ENCODE measurements around the gene LAMA2. TPM values are rescaled to one million over a fixed set of nuclear protein-coding genes. Genes with fewer than 3 reads are reported as not detected.

The LAMA2 gene
- total RNA-seq, 1 donor from 2014 or later, result 54.0 TPM

- Mint-ChIP-seq H3K4me1 (ENCODE audit: unreplicated experiment) (no peaks in the 10 kb centered on the region), H3K27ac (no peak overlapping the region), H3K9me3 (no peaks in the 10 kb centered on the region), H3K4me3 (no peak overlapping the region), H3K36me3 (peaks cover 5% of the 10 kb centered on the region), H3K27me3 (no peaks in the 10 kb centered on the region)
- DNase-seq (ENCODE audit: extremely low spot score, unreplicated experiment), result no peak
- TF ChIP-seq CTCF (conservative IDR thresholded peaks at IDR 0.05), result no peak
These were observed 20.8 kb downstream of the LAMA2 start for GRCh38 chr6:128903715-128904114.

- Mint-ChIP-seq H3K27ac (no peak overlapping the region), H3K4me3 (no peak overlapping the region), H3K27me3 (no peaks in the 10 kb centered on the region), H3K4me1 (ENCODE audit: unreplicated experiment) (no peaks in the 10 kb centered on the region), H3K9me3 (no peaks in the 10 kb centered on the region), H3K36me3 (no peaks in the 10 kb centered on the region)
- TF ChIP-seq CTCF (conservative IDR thresholded peaks at IDR 0.05), result no peak
- no peak for DNase-seq (ENCODE audit: extremely low spot score, unreplicated experiment)
These were observed 31.1 kb downstream of the LAMA2 start for GRCh38 chr6:128914051-128914450.

GRCh38 chr6:128918886-128919285, 35.9 kb downstream of the LAMA2 start:
- no peak overlapping the region for H3K27ac Mint-ChIP-seq
- no peaks in the 10 kb centered on the region for H3K9me3 Mint-ChIP-seq
- DNase-seq (ENCODE audit: extremely low spot score, unreplicated experiment), result no peak
- no peak for TF ChIP-seq CTCF (conservative IDR thresholded peaks at IDR 0.05)
- H3K4me3 Mint-ChIP-seq, result no peak overlapping the region
- no peaks in the 10 kb centered on the region for H3K4me1 Mint-ChIP-seq (ENCODE audit: unreplicated experiment)
- peaks cover 5% of the 10 kb centered on the region for H3K36me3 Mint-ChIP-seq
- H3K27me3 Mint-ChIP-seq, result no peaks in the 10 kb centered on the region

GRCh38 chr6:128919412-128920180, 36.7 kb downstream of the LAMA2 start:
- DNase-seq (ENCODE audit: extremely low spot score, unreplicated experiment), result no peak
- TF ChIP-seq CTCF (conservative IDR thresholded peaks at IDR 0.05), result no peak
- H3K4me1 Mint-ChIP-seq (ENCODE audit: unreplicated experiment), result no peaks in the 10 kb centered on the region
- H3K27ac Mint-ChIP-seq, result no peak overlapping the region
- no peaks in the 10 kb centered on the region for H3K27me3 Mint-ChIP-seq
- no peaks in the 10 kb centered on the region for H3K9me3 Mint-ChIP-seq
- peaks cover 5% of the 10 kb centered on the region for H3K36me3 Mint-ChIP-seq
- H3K4me3 Mint-ChIP-seq, result no peak overlapping the region

GRCh38 chr6:128925765-128926164, 42.8 kb downstream of the LAMA2 start:
- no peak overlapping the region for H3K4me3 Mint-ChIP-seq
- peaks cover 8% of the 10 kb centered on the region for H3K36me3 Mint-ChIP-seq
- H3K9me3 Mint-ChIP-seq, result peaks cover 4% of the 10 kb centered on the region
- no peak for TF ChIP-seq CTCF (conservative IDR thresholded peaks at IDR 0.05)
- H3K4me1 Mint-ChIP-seq (ENCODE audit: unreplicated experiment), result no peaks in the 10 kb centered on the region
- H3K27ac Mint-ChIP-seq, result no peak overlapping the region
- no peak for DNase-seq (ENCODE audit: extremely low spot score, unreplicated experiment)
- H3K27me3 Mint-ChIP-seq, result no peaks in the 10 kb centered on the region

Measured in type B pancreatic cell (in vitro differentiated cells).